Measurements from ENCODE around the gene CEP57L1. TPM values are rescaled to one million over a fixed set of nuclear protein-coding genes. Genes with fewer than 3 reads are reported as not detected.
"Not testable (repeated sequence)": the region's sequence is repeated elsewhere in the genome, so short reads cannot be mapped to it uniquely, and the experiment has no call there.

The CEP57L1 gene
- total RNA-seq, 1 experiment from 2014 or later: 26.4 TPM

DNA sequence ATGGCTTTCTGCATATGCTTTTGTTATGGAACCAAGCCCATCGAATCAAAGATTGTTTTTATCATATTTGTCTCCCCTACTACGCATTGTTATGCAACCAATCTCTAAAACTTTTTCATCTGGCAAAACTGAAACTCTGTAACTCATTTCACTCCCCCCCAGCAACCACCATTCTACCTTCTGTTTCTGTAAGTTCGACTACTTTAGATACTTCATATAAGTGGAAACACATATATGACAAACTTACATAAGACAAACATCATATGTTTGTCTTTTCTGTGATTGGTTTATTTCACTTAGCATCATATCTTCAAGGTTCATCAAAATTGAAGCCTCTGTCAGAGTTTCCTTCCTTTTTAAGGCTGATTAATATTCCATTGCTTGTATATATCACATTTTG, 34.8 kb downstream of the CEP57L1 start:
- BruUV-seq (replicated peaks): no TSS peak
- Histone ChIP-seq H3K27ac (ENCODE audit: low read length) (no peak overlapping the region), H3F3A (ENCODE audit: low read length, unreplicated experiment) (no peaks in the 10 kb centered on the region), H3K79me2 (ENCODE audit: low read length) (no peaks in the 10 kb centered on the region), H3K4me1 (ENCODE audit: insufficient read depth, low read length) (no peaks in the 10 kb centered on the region), H3K27me3 (ENCODE audit: low read length) (no peaks in the 10 kb centered on the region), H3K9me3 (ENCODE audit: low read length) (no peaks in the 10 kb centered on the region), H3K4me3 (ENCODE audit: low read length) (no peak overlapping the region), H3K9ac (ENCODE audit: low read length) (no peak overlapping the region), H3K4me2 (ENCODE audit: low read length) (no peak overlapping the region), H4K20me1 (ENCODE audit: low read length) (no peaks in the 10 kb centered on the region), H3K36me3 (ENCODE audit: low read depth, low read length) (no peaks in the 10 kb centered on the region), H2AFZ (ENCODE audit: low read length) (no peak overlapping the region), H3K9me2 (replicated peaks; ENCODE audit: low read length) (no peaks in the 10 kb centered on the region)
- TF ChIP-seq EZH2 (IDR thresholded peaks at IDR 0.05; ENCODE audit: low read length, unreplicated experiment): no peak
- TF ChIP-seq EZH2phosphoT487 (IDR thresholded peaks at IDR 0.05; ENCODE audit: borderline replicate concordance, low read length): no peak
- TF ChIP-seq, protein P1, sequence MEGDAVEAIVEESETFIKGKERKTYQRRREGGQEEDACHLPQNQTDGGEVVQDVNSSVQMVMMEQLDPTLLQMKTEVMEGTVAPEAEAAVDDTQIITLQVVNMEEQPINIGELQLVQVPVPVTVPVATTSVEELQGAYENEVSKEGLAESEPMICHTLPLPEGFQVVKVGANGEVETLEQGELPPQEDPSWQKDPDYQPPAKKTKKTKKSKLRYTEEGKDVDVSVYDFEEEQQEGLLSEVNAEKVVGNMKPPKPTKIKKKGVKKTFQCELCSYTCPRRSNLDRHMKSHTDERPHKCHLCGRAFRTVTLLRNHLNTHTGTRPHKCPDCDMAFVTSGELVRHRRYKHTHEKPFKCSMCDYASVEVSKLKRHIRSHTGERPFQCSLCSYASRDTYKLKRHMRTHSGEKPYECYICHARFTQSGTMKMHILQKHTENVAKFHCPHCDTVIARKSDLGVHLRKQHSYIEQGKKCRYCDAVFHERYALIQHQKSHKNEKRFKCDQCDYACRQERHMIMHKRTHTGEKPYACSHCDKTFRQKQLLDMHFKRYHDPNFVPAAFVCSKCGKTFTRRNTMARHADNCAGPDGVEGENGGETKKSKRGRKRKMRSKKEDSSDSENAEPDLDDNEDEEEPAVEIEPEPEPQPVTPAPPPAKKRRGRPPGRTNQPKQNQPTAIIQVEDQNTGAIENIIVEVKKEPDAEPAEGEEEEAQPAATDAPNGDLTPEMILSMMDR (conservative IDR thresholded peaks at IDR 0.05; ENCODE audit: low read depth, low read length): no peak
- ATAC-seq (no peak), DNase-seq (no peak)
- POLR2A ChIA-PET (ENCODE audit: unreplicated experiment): no interaction called here
- CTCF ChIA-PET: no interaction called here
- intact Hi-C loops (cut with micrococcal nuclease): no loop called here

DNA sequence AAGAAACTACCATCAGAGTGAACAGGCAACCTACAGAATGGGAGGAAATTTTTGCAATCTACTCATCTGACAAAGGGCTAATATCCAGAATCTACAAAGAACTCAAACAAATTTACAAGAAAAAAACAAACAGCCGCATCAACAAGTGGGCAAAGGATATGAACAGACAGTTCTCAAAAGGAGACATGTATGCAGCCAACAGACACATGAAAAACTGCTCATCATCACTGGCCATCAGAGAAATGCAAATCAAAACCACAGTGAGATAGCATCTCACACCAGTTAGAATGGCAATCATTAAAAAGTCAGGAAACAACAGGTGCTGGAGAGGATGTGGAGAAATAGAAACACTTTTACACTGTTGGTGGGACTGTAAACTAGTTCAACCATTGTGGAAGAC, 40.3 kb downstream of the CEP57L1 start:
- intact Hi-C loops (cut with micrococcal nuclease): not testable (repeated sequence)

DNA sequence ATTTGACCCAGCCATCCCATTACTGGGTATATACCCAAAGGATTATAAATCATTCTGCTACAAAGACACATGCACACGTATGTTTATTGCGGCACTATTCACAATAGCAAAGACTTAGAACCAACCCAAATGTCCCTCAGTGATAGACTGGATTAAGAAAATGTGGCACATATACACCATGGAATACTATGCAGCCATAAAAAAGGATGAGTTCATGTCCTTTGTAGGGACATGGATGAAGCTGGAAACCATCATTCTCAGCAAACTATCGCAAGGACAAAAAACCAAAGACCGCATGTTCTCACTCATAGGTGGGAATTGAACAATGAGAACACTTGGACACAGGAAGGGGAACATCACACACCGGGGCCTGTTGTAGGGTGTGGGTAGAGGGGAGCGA, 40.7 kb downstream of the CEP57L1 start:
- H3K27ac ChIP-seq (ENCODE audit: low read length); POLR2A ChIA-PET (ENCODE audit: unreplicated experiment); H3K27me3 ChIP-seq (ENCODE audit: low read length); H3K9ac ChIP-seq (ENCODE audit: low read length); H4K20me1 ChIP-seq (ENCODE audit: low read length); intact Hi-C loops (cut with micrococcal nuclease); H2AFZ ChIP-seq (ENCODE audit: low read length); ATAC-seq; BruUV-seq (replicated peaks); H3K4me3 ChIP-seq (ENCODE audit: low read length); H3K36me3 ChIP-seq (ENCODE audit: low read depth, low read length); H3K9me3 ChIP-seq (ENCODE audit: low read length); H3K4me1 ChIP-seq (ENCODE audit: insufficient read depth, low read length); H3K4me2 ChIP-seq (ENCODE audit: low read length); CTCF ChIA-PET; H3K9me2 ChIP-seq (replicated peaks; ENCODE audit: low read length); H3F3A ChIP-seq (ENCODE audit: low read length, unreplicated experiment); H3K79me2 ChIP-seq (ENCODE audit: low read length); DNase-seq: not testable (repeated sequence)

More for the DNA sequence above, 40.3 kb downstream of the CEP57L1 start:
- H3F3A ChIP-seq (ENCODE audit: low read length, unreplicated experiment); ATAC-seq; H3K36me3 ChIP-seq (ENCODE audit: low read depth, low read length); H3K9ac ChIP-seq (ENCODE audit: low read length); CTCF ChIA-PET; H3K9me2 ChIP-seq (replicated peaks; ENCODE audit: low read length); H3K27ac ChIP-seq (ENCODE audit: low read length); H3K27me3 ChIP-seq (ENCODE audit: low read length); DNase-seq; H3K4me3 ChIP-seq (ENCODE audit: low read length); POLR2A ChIA-PET (ENCODE audit: unreplicated experiment); H3K4me2 ChIP-seq (ENCODE audit: low read length); H3K79me2 ChIP-seq (ENCODE audit: low read length); H3K4me1 ChIP-seq (ENCODE audit: insufficient read depth, low read length); BruUV-seq (replicated peaks); H4K20me1 ChIP-seq (ENCODE audit: low read length); H3K9me3 ChIP-seq (ENCODE audit: low read length); H2AFZ ChIP-seq (ENCODE audit: low read length): not testable (repeated sequence)

DNA sequence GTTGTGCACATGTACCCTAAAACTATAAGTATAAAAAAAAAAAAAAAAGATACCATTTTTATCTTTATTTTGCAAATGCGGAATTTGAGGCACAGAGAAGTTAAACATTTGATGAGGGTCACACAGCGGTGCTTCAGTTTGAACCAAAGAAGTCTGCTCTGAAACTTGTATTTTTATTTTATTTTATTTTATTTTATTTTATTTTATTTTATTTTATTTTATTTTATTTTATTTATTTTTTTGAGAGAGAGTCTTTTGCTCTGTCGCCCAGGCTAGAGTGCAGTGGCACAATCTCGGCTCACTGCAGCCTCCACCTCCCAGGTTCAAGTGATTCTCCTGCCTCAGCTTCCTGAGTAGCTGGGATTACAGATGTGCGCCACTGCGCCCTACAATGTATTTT, 41.2 kb downstream of the CEP57L1 start:
- H3K4me2 ChIP-seq (ENCODE audit: low read length); DNase-seq; H3K4me1 ChIP-seq (ENCODE audit: insufficient read depth, low read length); H2AFZ ChIP-seq (ENCODE audit: low read length); BruUV-seq (replicated peaks); ATAC-seq; H3F3A ChIP-seq (ENCODE audit: low read length, unreplicated experiment); H3K36me3 ChIP-seq (ENCODE audit: low read depth, low read length); H3K9me2 ChIP-seq (replicated peaks; ENCODE audit: low read length); POLR2A ChIA-PET (ENCODE audit: unreplicated experiment); H3K27ac ChIP-seq (ENCODE audit: low read length); H3K79me2 ChIP-seq (ENCODE audit: low read length); H4K20me1 ChIP-seq (ENCODE audit: low read length); H3K9me3 ChIP-seq (ENCODE audit: low read length); CTCF ChIA-PET; H3K4me3 ChIP-seq (ENCODE audit: low read length); H3K27me3 ChIP-seq (ENCODE audit: low read length); intact Hi-C loops (cut with micrococcal nuclease); H3K9ac ChIP-seq (ENCODE audit: low read length): not testable (repeated sequence)
